ENCODE measurements around the gene COQ10A.

COQ10A gene

DNA sequence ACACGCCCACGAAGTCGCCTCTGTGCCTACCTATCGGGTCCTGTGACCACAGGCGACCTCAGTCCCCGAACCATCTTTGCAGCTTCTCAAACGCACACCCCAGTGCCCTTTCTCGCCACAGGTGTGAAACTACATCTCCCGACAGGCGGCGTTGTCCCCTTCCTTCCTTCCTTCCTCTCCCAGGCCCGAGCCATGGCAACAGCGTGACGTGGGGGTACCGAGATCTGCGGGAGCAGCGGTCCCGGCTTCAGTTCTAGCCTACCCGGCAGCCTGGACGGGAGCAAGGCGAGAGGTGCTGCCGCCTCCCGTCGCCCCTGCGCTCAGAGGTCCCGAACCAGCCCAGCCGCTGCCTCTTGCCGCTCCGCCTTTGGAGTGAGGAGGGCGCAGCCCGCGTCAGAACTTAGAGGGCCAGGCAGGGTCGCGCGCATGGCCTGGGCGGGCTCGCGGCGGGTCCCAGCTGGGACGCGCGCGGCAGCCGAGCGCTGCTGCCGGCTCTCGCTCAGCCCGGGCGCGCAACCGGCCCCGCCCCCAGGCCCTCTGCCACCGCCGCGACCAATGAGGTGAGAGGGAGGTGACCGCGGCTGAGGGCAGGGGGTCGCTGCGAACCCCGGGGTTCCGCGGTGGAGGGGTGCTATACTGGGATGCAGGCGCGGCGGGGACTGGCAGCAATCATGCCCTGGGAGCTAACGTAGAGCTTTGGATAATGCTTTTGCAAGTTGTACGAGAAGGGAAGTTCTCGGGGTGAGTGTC lies at the start of gene COQ10A:
Gene COQ10A (plus strand): TSS at position 250 of the 750 bp plus-strand sequence. CDS start 177 bp downstream, at position 427.
- DNase-seq, result peak; percentile 56

- DNase-seq, result no peak
Measured at GRCh38 chr12:56219840-56220239, 46.9 kb upstream of the COQ10A start.

- DNase-seq, result no peak
Measured at GRCh38 chr12:56220611-56221231, 46.0 kb upstream of the COQ10A start.

DNA sequence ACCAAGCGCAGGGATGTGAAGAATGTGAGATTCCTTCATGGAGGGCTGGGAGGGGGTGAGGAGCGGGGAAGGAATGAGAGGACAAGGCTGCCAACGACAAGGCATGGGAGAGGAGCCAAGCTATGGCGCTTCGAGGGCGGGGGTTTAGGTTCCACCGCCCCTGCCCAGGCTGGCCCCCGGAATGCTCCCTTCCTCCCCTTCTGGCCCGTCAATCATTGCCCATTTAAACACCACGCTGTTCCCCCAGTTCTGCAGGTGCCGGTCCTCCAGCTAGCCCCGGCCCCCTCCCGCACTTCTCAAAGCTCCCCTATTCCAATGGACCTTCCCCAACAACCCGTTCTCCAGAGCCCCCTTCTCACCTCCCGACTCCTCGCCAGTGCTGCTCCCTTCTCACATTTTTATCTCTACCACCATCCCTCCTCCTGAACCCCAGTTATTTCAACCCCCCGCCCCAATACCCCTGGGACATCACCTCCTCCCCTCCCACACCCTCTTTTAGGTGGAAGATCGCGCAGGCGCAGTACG lies 45.4 kb upstream of the COQ10A start:
- no peak for DNase-seq

DNA sequence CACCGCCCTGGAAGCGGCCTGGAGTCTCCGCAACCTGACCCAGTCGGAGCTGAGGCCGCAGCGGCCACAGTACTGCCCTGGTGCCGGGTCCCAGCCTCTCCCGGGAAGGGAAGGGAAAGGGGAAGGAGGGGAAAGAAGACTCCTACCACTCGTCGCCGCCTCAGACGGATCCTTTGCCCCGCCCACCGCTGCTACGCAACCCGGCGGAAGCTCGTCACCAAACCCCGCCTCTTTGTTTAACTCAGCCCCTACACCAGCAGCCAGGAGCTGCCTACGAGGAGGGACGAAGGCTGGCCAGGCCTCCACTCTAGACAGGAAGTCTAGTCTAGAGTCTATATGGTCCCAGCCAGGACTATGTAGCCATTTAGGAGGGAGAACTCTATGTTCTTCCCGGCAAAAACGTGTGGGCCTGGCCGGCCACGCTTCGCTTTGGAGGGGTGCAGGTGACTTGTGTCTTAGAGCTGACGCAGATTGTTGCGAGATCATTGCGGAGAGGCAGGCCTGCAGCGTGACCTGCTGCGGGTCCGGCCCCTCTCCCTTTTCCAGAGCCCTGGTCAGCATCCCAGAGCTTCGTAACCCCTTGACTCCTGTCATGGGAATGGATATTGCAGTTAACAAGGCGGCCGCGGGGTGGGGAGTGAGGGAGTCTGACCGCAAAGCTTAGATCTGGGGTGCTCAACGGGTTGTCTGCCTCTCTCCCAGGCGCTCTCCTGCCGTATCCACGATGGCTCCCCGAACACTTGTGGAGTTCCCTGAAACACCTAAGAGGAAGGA lies 44.8 kb upstream of the COQ10A start, which contains the start of gene RNF41:
Gene RNF41 (minus strand): TSS at position 166 of the 774 bp plus-strand sequence. CDS start 7,875 bp downstream, outside the sequence.
- DNase-seq, result peak; percentile 92

DNA sequence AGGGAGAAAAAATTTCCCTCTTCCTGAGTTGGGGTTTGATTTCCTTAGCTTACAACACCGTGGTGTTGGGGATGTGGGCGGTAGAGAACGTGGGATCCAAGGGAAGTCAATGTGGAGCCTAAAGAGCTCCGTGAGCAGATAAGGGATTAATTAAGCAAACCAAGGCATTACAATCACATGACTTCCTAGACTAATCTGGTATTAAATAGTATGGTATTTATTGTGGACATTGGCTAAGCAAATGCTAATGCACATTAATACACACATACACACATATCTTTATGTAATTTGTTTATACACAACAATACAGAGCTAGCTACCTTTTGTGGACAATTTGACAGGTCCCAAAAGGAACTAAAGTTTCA lies 44.2 kb upstream of the COQ10A start:
- no peak for DNase-seq

- DNase-seq, result no peak
Measured at GRCh38 chr12:56223571-56224101, 43.1 kb upstream of the COQ10A start.

DNA sequence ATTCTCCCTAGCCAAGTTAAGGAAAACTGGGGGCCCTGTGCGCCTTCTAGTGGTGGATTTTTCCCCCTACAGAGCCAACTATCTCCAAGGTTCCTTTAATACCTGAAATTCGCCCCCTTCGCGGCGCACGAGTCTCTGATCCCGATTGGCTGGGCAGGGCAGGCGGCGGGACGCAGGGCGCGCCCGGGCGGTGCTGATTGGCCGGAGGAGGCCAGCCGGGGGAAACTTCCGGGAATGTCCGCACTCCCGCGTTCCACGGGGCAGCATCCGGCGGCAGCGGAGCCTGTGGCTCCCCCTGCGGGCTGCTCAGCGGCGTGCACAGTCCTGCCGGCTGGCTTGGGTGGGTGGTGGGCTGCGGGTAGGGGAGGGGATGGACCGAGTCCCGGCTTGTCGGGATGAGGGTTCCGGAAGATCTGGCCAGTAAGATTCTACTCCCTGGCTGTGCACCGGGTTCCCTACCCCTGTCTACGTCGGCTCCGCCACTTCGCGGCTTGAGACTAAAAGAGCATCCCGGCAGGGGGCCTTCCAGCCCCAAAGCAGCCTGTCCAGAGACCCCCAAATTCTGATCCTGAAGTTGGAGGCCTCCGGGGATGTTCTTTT lies 42.5 kb upstream of the COQ10A start, which contains the start of gene NABP2:
Gene NABP2 (plus strand): TSS at position 241 of the 600 bp plus-strand sequence. CDS start 515 bp downstream, outside the sequence.
- peak; percentile 92 for DNase-seq

DNA sequence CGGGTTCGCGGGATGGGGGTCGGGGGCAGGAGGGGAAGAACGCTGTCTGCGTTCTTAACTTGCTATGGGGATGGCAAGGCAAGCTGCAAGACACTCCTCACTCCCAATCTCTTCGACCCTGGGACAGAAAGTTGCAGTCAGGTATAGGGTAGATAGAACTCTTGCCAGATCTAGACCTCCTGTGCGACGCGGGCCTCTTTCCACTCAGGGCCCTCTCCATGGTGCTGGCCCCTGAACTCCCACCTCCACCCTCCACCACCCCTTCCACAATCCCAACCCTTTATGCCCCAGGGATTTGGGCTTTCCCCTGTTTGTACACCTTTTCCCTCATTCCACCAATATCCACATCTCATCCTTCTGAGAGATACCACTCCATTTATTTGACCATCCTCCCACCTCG lies 41.8 kb upstream of the COQ10A start:
- DNase-seq, result no peak

GRCh38 chr12:56229082-56229481 lies 37.7 kb upstream of the COQ10A start:
- no peak for DNase-seq

DNA sequence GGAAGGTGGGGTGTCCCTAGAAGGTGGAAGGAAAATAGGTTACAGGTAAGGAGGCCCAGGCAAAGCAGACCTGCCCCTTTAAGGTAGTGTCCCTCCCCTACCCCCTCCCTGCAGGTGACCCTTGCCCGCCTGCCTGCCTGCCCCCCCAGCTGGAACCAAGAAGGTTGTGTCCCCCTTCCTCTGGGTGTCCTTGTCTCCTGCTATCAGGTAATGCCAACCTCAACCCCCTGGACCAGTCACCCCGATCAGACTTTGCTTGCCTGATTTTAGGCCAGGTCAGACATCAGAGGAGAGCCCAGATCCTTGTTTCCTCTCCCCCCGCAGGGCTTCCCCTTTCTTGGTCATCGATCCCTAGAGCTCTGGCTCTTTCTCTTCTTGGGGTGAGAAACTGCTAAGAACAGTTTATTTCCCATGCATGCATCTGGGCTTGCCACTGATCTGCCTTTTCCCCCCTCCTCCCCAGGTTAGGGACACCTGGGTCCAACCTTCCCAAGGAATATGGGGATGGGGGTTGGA lies 36.8 kb upstream of the COQ10A start, which contains the start of gene SLC39A5:
Gene SLC39A5 (plus strand): TSS at position 136 of the 516 bp plus-strand sequence. CDS start 1,224 bp downstream, outside the sequence.
- no peak for DNase-seq

DNA sequence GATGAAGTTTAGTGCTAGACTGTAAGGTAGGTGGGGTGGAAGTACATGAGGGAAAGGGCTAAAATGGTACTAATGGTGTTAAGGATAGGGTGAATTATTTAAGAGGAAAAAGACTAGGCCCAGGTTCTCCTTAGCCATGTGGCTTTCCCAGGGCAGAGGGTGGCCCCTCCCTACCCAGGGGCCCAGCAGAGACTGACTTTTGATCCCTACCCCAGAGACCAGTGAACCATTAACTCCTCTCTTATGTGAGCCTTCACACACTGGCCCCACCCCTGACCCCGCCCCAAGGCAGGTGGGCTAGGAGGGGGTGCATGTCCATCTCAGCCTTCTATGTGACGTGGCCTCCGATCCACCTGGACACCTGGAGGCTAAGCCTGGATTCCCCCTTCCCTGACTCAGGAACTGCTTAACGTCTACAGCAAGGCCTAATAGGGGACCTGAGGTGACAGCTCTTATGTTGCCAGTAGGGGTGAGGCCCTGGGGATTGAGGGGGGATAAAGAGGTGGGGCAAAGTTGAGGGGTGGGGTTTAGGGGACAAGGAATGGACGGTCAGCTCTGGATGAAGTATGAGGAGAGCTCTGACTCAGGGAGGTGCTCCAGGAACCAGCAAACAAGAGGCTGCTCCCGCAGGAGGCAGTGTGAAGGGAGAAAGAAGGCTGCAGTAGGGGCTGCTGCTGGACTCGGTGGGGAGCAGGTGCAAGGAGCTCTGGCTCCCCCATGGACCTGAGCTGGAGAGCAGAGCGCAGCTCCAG lies 36.1 kb upstream of the COQ10A start:
- no peak for DNase-seq

- DNase-seq, result no peak
Measured at GRCh38 chr12:56231184-56231582, 35.6 kb upstream of the COQ10A start.

DNA sequence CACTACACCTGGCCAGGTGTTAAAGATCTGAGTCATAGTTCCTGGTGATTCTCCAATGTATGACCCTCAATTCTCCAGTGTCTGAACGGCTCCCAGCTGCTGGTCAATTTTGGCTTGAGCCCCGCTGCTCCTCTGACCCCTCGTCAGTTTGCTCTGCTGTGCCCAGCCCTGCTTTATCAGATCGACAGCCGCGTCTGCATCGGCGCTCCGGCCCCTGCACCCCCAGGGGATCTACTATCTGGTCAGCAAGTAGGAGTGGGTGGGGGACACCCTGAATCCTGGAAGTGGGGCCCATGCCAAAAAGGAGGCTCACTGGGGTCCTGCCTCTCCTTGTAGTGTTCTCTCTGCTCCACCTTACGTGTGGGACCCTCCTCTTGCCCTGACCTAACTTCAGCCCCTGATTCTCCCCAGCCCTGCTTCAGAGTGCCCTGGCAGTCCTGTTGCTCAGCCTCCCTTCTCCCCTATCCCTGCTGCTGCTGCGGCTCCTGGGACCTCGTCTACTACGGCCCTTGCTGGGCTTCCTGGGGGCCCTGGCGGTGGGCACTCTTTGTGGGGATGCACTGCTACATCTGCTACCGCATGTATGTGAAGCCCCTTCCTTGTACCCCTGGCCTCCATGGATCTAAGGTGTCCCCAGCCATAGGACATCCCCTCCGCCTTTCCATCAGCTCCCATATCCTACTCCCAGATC lies 31.9 kb upstream of the COQ10A start:
- no peak for DNase-seq

DNA sequence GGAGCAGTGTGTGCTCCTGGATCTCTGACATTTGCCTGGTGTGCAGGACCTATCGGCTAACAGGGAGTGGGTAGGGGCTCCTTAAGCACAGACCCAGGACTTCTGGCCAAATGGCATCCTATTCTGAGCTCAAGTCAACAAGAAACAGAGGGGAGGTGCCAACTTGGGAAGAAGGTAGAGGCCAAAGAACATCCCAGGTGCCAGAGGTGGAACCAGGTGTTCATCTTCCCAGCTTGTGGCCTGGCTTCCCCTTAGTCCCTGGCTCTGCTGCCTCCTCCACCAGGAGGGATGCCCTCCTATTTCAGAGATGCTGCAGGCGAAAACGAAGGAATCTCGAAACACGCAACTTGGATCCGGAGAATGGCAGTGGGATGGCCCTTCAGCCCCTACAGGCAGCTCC lies 30.7 kb upstream of the COQ10A start:
- DNase-seq, result no peak

DNA sequence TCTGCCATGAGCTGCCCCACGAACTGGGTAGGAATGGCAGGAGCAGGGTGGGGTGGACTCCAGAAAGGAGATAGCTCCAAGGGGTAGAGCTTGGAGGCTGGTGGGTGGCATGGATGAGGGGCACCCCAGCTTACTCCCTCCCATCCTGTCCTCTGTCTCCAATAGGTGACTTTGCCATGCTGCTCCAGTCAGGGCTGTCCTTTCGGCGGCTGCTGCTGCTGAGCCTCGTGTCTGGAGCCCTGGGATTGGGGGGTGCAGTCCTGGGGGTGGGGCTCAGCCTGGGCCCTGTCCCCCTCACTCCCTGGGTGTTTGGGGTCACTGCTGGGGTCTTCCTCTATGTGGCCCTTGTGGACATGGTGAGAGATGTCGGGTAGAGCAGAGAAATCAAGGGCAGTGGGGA lies 29.8 kb upstream of the COQ10A start:
- no peak for DNase-seq

DNA sequence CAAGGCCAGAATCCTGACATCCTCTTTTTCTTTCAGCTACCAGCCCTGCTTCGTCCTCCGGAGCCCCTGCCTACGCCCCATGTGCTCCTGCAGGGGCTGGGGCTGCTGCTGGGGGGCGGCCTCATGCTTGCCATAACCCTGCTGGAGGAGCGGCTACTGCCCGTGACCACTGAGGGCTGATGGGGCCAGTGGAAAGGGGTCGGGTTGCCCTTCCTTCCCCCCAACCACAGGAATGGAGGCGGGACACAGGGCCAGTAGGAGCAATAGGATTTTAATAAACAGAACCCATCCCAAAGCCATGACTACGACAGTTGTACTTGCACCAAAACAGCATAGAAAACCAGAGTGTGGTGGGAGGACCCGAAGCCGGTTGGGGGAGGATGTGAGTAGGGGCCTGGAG lies 29.2 kb upstream of the COQ10A start:
- no peak for DNase-seq

DNA sequence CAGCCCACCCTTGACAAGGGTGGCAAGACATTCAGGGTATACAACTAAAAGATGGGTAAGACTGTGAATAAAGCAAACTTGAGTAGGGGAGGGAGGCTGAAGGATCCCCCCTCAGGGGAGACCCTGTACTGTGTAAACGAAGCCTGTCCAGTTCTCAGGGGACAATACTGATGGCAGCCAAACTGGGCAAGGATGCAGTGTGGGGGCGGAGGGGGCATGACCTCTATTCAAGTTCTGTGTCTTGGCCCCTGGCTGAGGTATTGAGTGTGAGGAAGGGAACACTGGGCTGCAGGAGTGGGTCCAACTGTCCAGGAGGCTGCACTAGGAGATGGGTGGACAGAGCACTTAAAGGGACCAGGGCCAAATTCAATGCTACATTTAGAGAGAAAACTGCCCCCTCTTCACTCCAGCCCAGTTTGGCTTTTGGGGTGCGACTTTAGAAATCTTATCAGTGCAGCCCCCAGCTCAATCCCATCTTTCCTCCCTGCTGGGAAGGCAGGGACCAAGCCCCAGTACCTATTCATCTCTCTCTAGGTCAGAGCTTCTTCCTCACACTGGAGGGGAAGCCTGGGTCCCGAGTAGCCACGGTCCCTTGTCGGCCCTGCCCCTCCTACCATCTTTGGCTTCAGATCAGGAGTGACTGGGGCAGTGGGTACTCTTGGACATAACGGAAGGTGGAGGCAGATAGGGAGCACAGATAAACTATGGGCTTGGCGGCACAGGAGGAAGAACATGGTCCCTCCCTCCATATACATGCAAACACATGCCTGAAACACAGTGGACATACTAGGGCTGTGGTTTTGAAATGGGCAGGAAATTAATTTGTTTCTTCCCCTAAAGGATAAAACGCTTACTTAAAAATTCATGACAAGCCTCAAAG lies 25.1 kb upstream of the COQ10A start:
- no peak for DNase-seq

GRCh38 chr12:56242986-56243385 lies 23.8 kb upstream of the COQ10A start:
- DNase-seq, result no peak

- DNase-seq, result no peak
Measured at GRCh38 chr12:56243731-56244181, 23.0 kb upstream of the COQ10A start.

Data from NCI-H2029 treated with DMSO at 0.1 percent for 48 hours (cell line).